Right ventricle myocardium inferior (tissue), 1 donor: ENCODE results near the gene KRT20. TPM values are rescaled to one million over a fixed set of nuclear protein-coding genes. Genes with fewer than 3 reads are reported as not detected.

Source experiments
- ATAC-seq: fragments of 200-7000 bp; cut with Tn5 transposase; one replicate; pipeline ENCODE4 v1.9.1; 2020; ENCODE audit warnings: mild to moderate bottlenecking, moderate library complexity
- DNase-seq: peaks from one replicate; pipeline ENCODE4 v3.0.0; 2021; ENCODE audit errors: missing footprints
- intact Hi-C: fragments of 100-400 bp; cut with DNase I; formaldehyde crosslinking; loops from one replicate; pipeline ENCODE4 v1.11.0; 2022
- total RNA-seq: library from RNA; stranded (reverse); fragmentation: NEBNext Ultra II Directional; extraction: Animal tissue kit (Norgen Biotek cat#: 25700); gene quantifications from one replicate; pipeline ENCODE4 v1.2.1, GENCODE V29; 2021
- donor health status: DM: no; HTN: yes; CAD: no; lungs with severe emphysema.

KRT20 gene
- total RNA-seq, 1 donor from 2014 or later = not detected

DNA sequence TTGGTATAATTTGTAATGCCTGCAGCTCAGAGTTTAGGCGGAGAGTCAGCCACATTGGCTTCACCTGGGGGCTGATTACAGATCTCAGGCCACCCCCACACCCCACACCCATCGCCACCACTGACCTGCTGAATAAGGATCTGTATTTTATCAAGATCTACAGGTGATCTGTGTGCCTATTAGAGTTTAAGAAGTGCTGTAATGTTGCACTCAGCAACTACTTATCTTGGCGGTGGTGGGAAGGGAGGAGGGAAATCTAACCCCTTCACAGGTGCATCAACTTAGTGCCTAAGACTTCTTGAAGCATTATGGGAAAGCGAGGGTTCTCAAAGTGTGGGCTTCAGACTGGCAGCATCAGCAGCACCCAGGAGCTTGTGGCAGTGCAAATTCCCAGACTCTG is 17.5 kb upstream of the KRT20 start:
- intact Hi-C loops = no loop called here
- DNase-seq (no peak), ATAC-seq (no peak)

DNA sequence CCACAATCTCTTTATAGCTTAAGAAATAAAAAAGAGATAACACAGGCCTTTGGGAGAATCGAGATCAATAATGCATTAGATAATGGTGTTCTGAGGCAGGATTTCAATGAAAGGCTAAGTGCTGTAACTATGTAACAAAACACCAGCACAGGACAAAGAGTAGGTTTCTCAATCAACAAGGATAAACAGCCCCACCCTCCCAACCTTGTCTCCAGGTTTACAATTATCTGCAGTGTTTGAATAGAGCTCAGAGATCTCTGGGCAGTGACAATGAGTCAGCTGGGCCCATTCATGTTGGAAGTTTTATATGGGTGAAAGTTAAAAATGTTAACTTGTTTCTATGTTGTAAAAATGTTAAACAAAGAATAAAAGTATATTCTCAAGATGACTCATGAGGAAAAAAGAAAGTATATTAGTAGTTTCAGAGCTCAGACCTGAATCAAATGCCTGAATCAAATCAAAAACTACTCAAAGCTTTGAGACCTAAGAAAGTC is 17.0 kb upstream of the KRT20 start:
- intact Hi-C loops = no loop called here
- no peak for DNase-seq
- no peak for ATAC-seq

- no peak for ATAC-seq
- DNase-seq = no peak
- intact Hi-C loops = no loop called here
Observed at GRCh38 chr17:40900809-40901356, 15.8 kb upstream of the KRT20 start.

- DNase-seq (no peak), ATAC-seq (no peak)
- intact Hi-C loops = no loop called here
Observed at GRCh38 chr17:40896916-40897455, 11.9 kb upstream of the KRT20 start.

- ATAC-seq = no peak
Observed at GRCh38 chr17:40895106-40895730, 10.2 kb upstream of the KRT20 start.

GRCh38 chr17:40888196-40888720 is 3.2 kb upstream of the KRT20 start:
- intact Hi-C loops = no loop called here
- DNase-seq (no peak), ATAC-seq (no peak)

More at GRCh38 chr17:40895106-40895730, 10.2 kb upstream of the KRT20 start:
- no peak for DNase-seq
- intact Hi-C loops = no loop called here

DNA sequence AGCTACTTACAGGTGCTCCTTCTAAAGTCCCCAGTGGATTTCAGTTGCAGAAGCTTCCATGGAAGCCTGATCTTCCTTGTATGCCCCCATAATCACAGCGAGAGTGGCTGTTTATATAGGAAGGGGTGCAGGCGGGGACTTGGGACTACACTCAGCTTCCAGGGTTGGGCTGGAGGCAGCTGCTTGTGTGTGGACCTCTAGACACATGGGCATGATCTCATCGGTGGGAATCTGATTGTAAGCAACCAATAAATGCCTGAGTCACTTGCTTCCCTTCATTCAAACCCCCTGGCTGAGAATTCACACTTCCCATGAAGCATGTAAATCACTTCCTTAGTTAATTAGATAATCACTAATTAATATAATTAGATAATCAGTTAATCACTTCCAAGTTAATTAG is 1.0 kb upstream of the KRT20 start:
- ATAC-seq (no peak), DNase-seq (no peak)
- intact Hi-C loops = no loop called here

DNA sequence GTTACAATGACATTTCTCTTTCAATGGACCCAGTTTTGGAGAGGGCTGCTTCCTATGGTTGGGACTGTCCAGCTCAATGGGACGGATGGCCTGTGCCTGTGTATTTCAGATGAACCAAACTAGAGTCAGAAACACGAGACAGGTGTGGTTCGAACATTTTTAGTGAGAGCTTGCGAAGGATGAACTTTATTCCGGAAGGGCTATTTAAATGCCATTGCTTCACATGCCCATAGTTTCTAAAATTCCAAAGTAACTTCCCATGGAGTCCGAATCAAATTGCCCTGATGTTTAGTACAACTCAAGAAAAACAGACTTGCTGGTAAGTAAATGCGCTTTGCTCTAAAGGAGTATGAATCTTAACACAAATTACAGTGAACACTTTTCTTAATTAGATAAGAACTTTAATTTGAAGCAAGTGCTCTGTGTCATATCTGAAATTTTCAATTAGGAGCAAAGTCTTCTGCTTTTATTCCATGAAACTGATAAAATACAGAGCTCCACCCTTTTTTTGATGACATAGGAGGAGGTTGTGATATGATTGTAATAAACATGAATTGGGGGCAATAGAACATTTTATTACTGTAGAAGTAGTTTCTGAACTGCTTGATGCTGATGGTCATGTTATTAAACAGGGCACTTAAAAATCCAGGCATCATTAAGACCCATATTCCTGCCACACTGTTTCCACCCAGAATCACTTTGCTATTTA is 1.3 kb downstream of the KRT20 start:
- intact Hi-C loops = no loop called here
- no peak for DNase-seq
- no peak for ATAC-seq

GRCh38 chr17:40883031-40883430 is 2.0 kb downstream of the KRT20 start:
- intact Hi-C loops = no loop called here
- DNase-seq (no peak), ATAC-seq (no peak)

- no peak for ATAC-seq
- intact Hi-C loops = no loop called here
- no peak for DNase-seq
Observed at GRCh38 chr17:40879026-40879425, 6.0 kb downstream of the KRT20 start.

DNA sequence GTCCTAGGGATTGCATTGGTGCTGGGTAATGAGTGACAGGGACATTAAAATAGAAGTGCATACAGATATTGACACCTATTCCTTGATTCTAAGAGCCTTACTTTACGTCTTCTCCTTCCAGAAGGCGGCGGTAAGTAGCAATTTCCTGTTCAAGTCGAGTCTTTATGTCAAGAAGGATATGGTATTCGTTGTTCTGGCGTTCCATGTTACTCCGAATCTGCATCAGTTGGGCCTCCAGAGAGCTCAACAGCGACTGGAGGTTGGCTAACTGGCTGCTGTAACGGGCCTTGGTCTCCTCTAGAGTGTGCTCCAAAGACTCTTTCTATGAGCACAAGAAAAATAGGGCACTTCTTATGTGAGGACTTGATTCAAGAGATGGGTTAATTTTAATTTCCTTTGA is 7.0 kb downstream of the KRT20 start:
- DNase-seq = no peak
- intact Hi-C loops = no loop called here
- ATAC-seq = no peak

DNA sequence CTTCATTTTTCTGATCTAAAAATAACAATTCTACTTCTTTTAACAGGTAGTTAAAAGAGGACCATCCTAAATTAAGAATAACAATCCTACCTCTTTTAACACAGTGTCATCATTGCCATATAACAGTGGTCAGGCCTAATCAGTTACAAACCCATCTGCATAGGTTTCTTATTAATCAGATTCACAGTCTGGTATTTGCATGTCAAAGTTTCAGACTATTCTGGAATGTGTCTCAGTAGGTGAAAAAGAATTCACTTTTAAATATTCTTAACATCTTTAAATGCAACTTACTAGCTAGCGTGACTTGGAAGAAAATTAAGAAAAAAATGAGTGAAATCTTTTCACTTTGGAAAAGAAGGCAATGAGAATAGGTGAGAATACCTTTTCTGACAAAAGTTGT is 11.2 kb downstream of the KRT20 start:
- DNase-seq (no peak), ATAC-seq (no peak)
- intact Hi-C loops = no loop called here

GRCh38 chr17:40873255-40873654 is 11.8 kb downstream of the KRT20 start:
- no peak for ATAC-seq
- DNase-seq = no peak
- intact Hi-C loops = no loop called here

- intact Hi-C loops = no loop called here
- no peak for ATAC-seq
- no peak for DNase-seq
Observed at GRCh38 chr17:40872416-40872815, 12.6 kb downstream of the KRT20 start.

DNA sequence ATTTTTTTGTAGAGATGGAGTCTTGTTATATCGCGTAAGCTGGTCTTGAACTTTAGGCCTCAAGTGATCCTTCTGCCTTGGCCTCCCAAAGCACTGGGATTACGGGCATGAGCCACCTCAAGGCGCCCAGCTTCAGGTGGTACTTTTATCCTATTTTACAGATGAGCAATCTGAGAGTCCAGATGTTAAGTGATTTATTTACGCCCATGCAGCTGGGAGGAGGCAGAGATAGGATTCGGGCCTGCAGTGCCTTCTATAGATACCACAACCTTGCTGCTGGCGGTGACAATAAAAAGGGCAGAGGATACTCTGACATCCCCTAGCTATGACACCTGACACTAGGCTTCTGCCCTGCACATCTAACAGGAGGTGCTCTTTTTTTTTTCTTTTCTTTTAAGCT is 13.7 kb downstream of the KRT20 start:
- intact Hi-C loops = no loop called here
- ATAC-seq (no peak), DNase-seq (no peak)

- ATAC-seq (no peak), DNase-seq (no peak)
- intact Hi-C loops = no loop called here
Observed at GRCh38 chr17:40870136-40870535, 14.9 kb downstream of the KRT20 start.

- no peak for ATAC-seq
- intact Hi-C loops = no loop called here
Observed at GRCh38 chr17:40866838-40867237, 18.2 kb downstream of the KRT20 start, which contains the start of gene KRT12. KRT12 (minus strand) TSS chr17:40867223; CDS start chr17:40867186, 37 bp downstream.

DNA sequence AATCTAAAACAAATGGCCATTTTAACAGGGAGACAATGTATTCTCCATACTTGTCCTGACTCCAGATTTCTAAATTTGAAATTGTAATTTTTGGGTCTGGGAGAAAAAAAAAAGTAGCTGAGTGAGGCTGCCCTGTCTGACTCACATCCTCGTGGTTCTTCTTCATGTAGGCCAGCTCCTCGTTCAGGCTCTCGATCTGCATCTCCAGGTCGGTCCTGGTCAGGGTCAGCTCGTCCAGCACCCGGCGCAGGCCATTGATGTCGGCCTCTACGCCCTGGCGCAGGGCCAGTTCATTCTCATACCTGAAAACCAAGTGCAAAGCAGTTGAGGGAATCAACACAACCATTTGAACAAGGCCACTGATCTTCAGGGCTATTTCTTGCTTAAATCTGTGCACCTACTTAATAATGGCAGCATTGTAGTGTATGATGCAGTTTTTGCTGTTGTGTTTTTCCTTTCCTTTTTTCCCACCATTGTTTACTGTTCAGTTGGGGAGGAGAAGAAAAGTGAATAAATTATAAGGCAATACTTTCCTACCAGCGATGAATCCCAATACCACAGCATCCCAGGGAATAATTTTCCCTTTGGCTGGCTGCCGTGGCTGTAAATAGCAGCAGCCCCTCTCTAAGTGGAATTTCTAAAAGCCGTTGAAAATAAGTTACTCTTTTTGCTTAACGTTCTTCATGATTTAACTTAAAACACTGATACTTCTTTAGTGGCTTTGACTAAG is 20.2 kb downstream of the KRT20 start:
- no peak for ATAC-seq
- intact Hi-C loops = no loop called here
- DNase-seq = no peak

More at GRCh38 chr17:40866838-40867237, 18.2 kb downstream of the KRT20 start, which contains the start of gene KRT12:
- no peak for DNase-seq
